Right forelimb (tissue), 1 donor: Measurements from ENCODE around the gene SORBS2.
"Not testable (repeated sequence)": the region's sequence is repeated elsewhere in the genome, so short reads cannot be mapped to it uniquely, and the experiment has no call there.

ENCODE experiments used
- DNase-seq: peaks from one replicate; pipeline ENCODE4 v3.0.0-alpha.2; 2018

SORBS2 gene

GRCh38 chr4:185576962-185577950 is 234.7 kb downstream of the SORBS2 start:
- DNase-seq = no peak

- no peak for DNase-seq
Measured at GRCh38 chr4:185576314-185576961, 235.6 kb downstream of the SORBS2 start.

GRCh38 chr4:185573651-185574199 is 238.3 kb downstream of the SORBS2 start:
- no peak for DNase-seq

GRCh38 chr4:185570727-185571126 is 241.3 kb downstream of the SORBS2 start:
- DNase-seq = no peak

GRCh38 chr4:185567381-185568376 is 244.3 kb downstream of the SORBS2 start:
- peak; percentile 63 for DNase-seq

- no peak for DNase-seq
Measured at GRCh38 chr4:185566972-185567371, 245.0 kb downstream of the SORBS2 start.

GRCh38 chr4:185566425-185566824 is 245.6 kb downstream of the SORBS2 start:
- no peak for DNase-seq

GRCh38 chr4:185565696-185566095 is 246.3 kb downstream of the SORBS2 start:
- DNase-seq = no peak

GRCh38 chr4:185564349-185564748 is 247.6 kb downstream of the SORBS2 start:
- DNase-seq = no peak

GRCh38 chr4:185562531-185562930 is 249.5 kb downstream of the SORBS2 start:
- DNase-seq = no peak

GRCh38 chr4:185560316-185560715 is 251.7 kb downstream of the SORBS2 start:
- no peak for DNase-seq

GRCh38 chr4:185559915-185560281 is 252.1 kb downstream of the SORBS2 start:
- no peak for DNase-seq

GRCh38 chr4:185559251-185559914 is 252.6 kb downstream of the SORBS2 start:
- DNase-seq = not testable (repeated sequence)

GRCh38 chr4:185554365-185555126 is 257.4 kb downstream of the SORBS2 start:
- no peak for DNase-seq

- no peak for DNase-seq
Measured at GRCh38 chr4:185552254-185552653, 259.7 kb downstream of the SORBS2 start.

GRCh38 chr4:185550933-185551332 is 261.1 kb downstream of the SORBS2 start:
- no peak for DNase-seq

- DNase-seq = no peak
Measured at GRCh38 chr4:185549095-185549639, 262.8 kb downstream of the SORBS2 start.

GRCh38 chr4:185548587-185548986 is 263.4 kb downstream of the SORBS2 start:
- DNase-seq = no peak

- no peak for DNase-seq
Measured at GRCh38 chr4:185546335-185546734, 265.7 kb downstream of the SORBS2 start.

- DNase-seq = peak; percentile 79
Measured at GRCh38 chr4:185542626-185543315, 269.2 kb downstream of the SORBS2 start.
